ENCODE measurements around the gene ARMC6.

DNA sequence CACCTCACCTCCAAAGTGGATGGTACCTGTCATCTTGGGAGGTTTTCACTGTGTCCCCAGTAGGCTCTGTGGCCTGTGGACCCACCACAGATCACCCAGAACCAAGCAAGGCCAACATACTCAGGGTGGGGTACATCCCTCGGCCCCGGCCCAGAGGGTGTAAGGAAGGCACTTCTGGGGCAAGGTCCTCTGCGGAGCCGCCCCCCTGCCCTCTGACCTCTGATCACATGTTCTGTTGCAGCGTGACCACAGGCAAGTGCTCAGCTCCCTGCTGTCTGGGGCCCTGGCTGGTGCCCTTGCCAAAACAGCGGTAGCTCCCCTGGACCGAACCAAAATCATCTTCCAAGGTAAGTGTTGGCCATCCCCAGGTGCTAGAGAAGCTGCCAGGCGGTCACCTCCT lies 68.1 kb downstream of the ARMC6 start:
- TF ChIP-seq, protein P1, sequence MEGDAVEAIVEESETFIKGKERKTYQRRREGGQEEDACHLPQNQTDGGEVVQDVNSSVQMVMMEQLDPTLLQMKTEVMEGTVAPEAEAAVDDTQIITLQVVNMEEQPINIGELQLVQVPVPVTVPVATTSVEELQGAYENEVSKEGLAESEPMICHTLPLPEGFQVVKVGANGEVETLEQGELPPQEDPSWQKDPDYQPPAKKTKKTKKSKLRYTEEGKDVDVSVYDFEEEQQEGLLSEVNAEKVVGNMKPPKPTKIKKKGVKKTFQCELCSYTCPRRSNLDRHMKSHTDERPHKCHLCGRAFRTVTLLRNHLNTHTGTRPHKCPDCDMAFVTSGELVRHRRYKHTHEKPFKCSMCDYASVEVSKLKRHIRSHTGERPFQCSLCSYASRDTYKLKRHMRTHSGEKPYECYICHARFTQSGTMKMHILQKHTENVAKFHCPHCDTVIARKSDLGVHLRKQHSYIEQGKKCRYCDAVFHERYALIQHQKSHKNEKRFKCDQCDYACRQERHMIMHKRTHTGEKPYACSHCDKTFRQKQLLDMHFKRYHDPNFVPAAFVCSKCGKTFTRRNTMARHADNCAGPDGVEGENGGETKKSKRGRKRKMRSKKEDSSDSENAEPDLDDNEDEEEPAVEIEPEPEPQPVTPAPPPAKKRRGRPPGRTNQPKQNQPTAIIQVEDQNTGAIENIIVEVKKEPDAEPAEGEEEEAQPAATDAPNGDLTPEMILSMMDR (IDR thresholded peaks at IDR 0.05; ENCODE audit: poor library complexity), result no peak
- TF ChIP-seq EZH2phosphoT487 (IDR thresholded peaks at IDR 0.05; ENCODE audit: low read depth, severe bottlenecking, unreplicated experiment) (no peak), EZH2 (IDR thresholded peaks at IDR 0.05; ENCODE audit: borderline replicate concordance) (no peak)
